ENCODE measurements around the gene LMOD3.

The LMOD3 gene
- 0 reads per million in 2 donors for total RNA-seq

GRCh38 chr3:69122403-69122802 lies at the start of gene LMOD3:
TSS of gene LMOD3 (minus strand) at chr3:69122595. CDS start at chr3:69122386, 209 bp downstream.
- no peak for DNase-seq

- DNase-seq: no peak
Observed at GRCh38 chr3:69172058-69172457, 49.7 kb upstream of the LMOD3 start.

GRCh38 chr3:69166446-69166845 lies 44.1 kb upstream of the LMOD3 start:
- DNase-seq: no peak

DNA sequence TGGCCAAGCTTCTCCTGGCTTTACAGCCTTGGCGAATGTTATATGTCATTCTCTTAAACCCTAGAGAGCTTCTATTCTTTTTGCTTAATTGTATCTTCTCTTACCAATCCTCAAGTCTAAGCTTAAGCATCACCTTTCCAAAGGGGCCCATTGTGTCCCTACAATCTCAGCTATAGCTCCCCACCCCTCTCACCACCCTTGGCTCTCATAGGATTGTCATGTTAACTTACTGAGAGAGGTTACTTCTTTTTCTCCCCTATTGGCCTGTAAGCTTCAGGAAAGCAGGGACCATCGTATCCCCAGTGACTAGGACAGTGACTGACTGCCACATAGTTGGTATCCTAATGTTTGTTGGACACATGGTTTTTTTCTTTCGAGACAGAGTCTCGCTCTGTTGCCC lies 43.3 kb upstream of the LMOD3 start:
- DNase-seq: no peak

DNA sequence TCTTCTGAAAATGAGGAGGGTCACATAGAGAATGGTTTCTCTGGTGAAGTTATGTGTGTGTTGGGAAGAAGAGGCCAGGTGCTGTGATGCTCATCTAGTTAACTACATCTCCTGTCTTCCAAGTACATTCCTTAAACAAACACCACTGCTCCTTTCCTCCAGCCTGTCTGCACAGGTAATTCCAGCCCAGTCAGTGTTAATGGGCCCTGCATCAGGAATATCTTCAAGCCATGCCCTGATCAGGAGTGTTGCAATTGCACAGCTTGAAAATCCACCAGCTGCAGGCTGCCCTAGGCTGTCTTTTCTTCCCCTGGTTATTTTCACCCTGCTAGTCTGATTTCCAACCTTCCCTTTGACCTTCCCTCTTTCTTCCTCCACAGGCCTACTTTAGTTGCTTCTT lies 41.9 kb upstream of the LMOD3 start:
- no peak for DNase-seq

GRCh38 chr3:69162308-69162980 lies 40.0 kb upstream of the LMOD3 start:
- no peak for DNase-seq

DNA sequence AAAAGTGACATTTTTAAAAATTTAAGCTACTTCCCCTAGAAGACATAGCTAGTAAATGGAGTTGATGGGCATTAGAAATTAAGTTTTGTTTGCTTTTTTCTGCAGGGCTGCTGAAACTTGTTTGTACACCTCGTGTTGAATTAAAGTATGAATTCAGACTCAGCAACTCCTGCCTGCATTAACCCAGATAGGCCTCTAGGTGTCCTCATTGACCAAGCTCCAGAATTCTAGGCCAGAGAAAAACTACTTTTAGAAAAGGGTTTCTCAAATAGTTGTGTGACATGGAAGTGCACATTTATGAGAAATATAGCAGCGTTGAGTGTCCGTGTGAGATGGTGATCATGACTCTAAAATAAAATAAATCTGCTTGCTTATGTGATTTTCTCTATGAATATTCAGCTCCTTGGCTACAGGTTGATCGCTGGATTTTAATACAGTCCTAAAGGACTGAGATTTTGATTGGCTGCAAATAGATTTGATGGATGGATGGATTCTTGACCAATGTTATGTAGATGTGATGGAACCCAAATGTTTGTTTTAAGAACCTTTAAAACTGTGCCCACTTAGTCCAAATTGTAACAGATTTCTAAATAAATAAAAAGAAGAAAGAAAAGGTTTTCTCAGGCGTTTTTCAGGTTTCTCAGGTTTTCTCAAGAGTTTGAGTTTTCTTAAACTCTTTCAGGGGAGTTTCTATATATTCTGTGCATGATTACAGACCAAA lies 39.4 kb upstream of the LMOD3 start:
- no peak for DNase-seq

- no peak for DNase-seq
Observed at GRCh38 chr3:69160525-69160924, 38.1 kb upstream of the LMOD3 start.

- no peak for DNase-seq
Observed at GRCh38 chr3:69160107-69160506, 37.7 kb upstream of the LMOD3 start.

- DNase-seq: no peak
Observed at GRCh38 chr3:69149586-69149985, 27.2 kb upstream of the LMOD3 start.

DNA sequence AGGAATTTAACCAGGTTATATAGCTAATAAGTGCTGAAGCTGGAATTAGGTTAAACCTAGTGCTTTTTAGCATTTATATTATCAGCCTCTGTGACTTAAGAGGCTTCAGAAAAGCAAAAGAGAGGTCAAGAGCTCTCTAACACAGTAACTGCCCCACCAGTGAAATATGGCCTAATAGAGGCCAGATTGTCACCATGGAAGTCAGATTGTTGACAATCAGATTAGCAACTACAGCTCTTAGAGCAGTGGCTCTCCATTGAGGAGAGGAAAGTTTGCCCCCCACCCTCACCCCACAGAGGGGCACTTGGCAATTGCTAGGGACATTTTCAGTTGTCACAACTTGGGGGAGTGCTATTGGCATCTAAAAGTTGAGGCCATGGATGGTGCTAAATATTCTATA lies 23.3 kb upstream of the LMOD3 start:
- DNase-seq: no peak

- no peak for DNase-seq
Observed at GRCh38 chr3:69144631-69145245, 22.3 kb upstream of the LMOD3 start.

- no peak for DNase-seq
Observed at GRCh38 chr3:69143612-69144011, 21.2 kb upstream of the LMOD3 start.

DNA sequence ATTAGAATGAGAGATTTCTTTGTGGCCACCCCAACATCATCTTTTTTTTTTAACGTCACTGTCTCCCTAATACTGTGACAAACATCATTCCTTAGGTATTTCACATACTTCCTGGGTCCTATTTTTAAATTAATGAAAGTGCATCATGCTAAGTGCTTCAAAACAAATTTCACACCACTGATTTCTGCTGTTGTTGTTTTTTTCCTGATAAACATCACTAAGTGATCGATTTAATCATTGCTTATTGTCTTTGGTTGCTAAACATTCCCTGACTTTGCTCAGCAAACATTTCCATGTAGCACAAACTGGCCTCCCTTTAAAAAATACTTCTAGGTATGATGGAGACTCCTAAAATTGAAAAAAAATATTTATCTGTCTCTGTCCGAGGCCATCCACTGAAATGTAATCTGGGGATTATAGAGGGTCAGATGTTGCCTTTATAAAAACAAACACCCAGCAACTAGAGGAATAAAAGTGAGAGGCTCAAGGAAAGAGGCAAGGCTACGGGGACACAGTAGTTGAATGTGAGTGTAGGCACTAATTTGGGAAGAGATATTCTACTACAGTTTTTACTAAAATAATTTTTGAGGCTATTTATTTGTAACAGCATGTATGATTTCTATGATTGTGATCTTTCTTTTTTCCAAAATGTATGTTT lies 20.5 kb upstream of the LMOD3 start:
- DNase-seq: no peak

- no peak for DNase-seq
Observed at GRCh38 chr3:69142090-69142489, 19.7 kb upstream of the LMOD3 start.

GRCh38 chr3:69141313-69141712 lies 18.9 kb upstream of the LMOD3 start:
- DNase-seq: no peak

GRCh38 chr3:69137412-69137811 lies 15.0 kb upstream of the LMOD3 start:
- no peak for DNase-seq

DNA sequence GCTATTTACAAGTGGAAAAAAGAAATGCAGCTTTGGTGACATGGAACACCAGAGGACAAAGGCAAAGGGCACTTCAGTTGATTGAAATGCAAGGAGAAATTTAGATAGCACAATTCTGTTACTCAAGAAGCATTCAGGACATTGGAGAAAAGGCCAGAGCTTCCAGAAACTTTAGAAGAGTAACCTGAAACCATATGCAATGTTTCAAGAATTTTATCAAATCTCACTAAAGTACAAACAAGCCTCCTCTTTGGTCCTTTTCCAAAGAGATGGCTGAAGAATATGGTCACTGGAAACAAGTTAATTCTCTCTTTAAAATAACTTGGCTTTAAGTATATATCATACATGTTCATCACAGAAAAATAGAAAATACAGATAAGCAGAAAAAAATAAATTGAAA lies 14.6 kb upstream of the LMOD3 start:
- DNase-seq: no peak

DNA sequence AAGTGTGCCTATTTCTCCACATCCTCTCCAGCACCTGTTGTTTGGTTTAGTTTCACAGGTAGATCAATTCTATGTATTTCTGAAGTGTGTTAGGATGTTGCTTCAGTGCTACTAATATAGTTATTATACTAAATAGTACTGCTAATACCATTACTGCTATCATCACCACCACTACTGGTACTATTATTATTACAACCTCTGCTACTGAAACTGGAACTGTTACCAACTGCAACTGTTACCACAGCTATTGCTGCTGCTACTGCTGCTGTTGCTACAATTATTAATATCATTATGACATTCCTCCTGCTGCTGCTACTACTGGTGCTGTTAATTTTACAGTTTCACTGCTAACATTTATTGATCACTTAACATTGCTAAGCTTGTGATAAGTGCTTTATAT lies 8.3 kb upstream of the LMOD3 start:
- DNase-seq: no peak

DNA sequence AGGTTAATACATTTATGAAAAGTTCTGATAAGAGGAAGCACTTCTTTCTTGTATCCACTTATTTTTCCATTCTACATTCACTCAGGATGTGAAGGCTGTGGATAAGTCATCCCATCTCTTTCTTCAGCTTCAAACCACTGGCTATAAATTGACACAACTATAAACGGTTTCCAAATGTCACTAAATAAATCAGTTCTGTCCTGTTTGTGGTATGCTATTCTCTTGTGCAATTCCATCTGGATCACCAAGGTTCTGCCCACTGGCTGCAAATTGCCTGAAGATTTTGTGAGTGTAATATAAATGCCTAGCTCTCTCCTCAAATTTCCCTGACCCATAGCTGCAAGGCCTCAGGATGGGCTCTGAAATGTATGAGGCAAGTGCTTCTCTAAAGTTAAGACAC lies 7.1 kb upstream of the LMOD3 start:
- no peak for DNase-seq

DNA sequence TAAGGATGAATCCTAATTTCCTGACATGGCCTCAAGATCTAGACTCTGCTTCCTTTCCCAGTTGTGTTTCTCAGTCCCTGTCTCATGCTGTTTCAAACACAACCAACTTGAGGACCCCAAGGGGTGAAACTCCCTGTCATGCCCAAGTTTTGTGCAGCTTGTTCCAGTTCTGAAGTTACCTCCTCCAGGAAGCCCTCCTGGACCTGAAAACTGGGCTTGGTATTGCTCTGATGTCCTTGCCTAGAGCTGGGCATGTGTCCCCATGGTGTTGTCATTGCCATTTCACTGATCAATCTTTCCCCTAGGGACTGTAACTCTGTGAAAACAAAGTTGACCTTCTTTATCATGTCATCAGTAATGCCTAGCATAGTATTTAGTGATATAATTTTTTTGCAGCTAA lies 6.1 kb upstream of the LMOD3 start:
- no peak for DNase-seq

DNA sequence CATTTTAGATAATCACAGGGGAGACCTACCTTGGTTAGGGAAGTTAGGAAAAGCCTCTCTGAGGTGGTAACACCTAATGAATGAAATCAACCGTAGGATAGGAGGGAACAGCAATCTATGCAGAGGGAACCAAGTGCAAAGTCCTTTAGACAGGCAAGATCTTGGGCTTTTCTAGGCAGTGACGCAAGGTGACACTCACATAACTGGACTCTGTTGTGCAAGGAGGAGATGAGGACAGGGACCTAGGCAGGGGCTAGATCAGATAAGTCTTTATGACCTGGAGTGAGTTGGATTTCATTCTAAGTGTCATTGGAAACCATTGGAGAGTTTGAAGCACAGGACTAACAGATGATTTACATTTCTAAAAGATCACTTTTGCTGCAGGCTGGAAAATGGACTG lies 4.6 kb upstream of the LMOD3 start:
- no peak for DNase-seq

GRCh38 chr3:69126216-69126615 lies 3.8 kb upstream of the LMOD3 start:
- no peak for DNase-seq

GRCh38 chr3:69121950-69122349 lies 445 bp downstream of the LMOD3 start:
- no peak for DNase-seq
